Activated CD4-positive, alpha-beta T cell treated with anti-CD3 and anti-CD28 coated beads, Interleukin-2, Interleukin-6, amounts not matched to agents 100 ng/mL and 50 ng/mL, durations not matched to agents 16 hours and 8 hours (primary cell): Measurements from ENCODE around the gene MMP17.

Experiments
- DNase-seq: peaks from one replicate; pipeline ENCODE4 v3.0.0-alpha.2; 2020

MMP17 gene

GRCh38 chr12:131830914-131831571 is 2.9 kb downstream of the MMP17 start:
- DNase-seq, result no peak

GRCh38 chr12:131831635-131832041 is 3.4 kb downstream of the MMP17 start:
- no peak for DNase-seq

GRCh38 chr12:131832321-131833231 is 4.4 kb downstream of the MMP17 start:
- no peak for DNase-seq

GRCh38 chr12:131833288-131833895 is 5.2 kb downstream of the MMP17 start:
- no peak for DNase-seq

GRCh38 chr12:131833896-131834641 is 5.9 kb downstream of the MMP17 start:
- DNase-seq, result no peak

GRCh38 chr12:131834798-131835615 is 6.8 kb downstream of the MMP17 start:
- DNase-seq, result no peak

- no peak for DNase-seq
Measured at GRCh38 chr12:131835616-131836171, 7.5 kb downstream of the MMP17 start.

GRCh38 chr12:131836193-131836592 is 8.0 kb downstream of the MMP17 start:
- DNase-seq, result no peak

- no peak for DNase-seq
Measured at GRCh38 chr12:131836714-131837397, 8.7 kb downstream of the MMP17 start.

GRCh38 chr12:131840643-131841416 is 12.6 kb downstream of the MMP17 start:
- DNase-seq, result no peak

- DNase-seq, result no peak
Measured at GRCh38 chr12:131841547-131841946, 13.4 kb downstream of the MMP17 start.

GRCh38 chr12:131842169-131842568 is 14.0 kb downstream of the MMP17 start:
- DNase-seq, result no peak

- DNase-seq, result no peak
Measured at GRCh38 chr12:131843527-131843926, 15.3 kb downstream of the MMP17 start.

GRCh38 chr12:131844140-131844539 is 15.9 kb downstream of the MMP17 start:
- DNase-seq, result no peak

GRCh38 chr12:131844656-131845055 is 16.5 kb downstream of the MMP17 start:
- DNase-seq, result no peak

- DNase-seq, result no peak
Measured at GRCh38 chr12:131845121-131845520, 16.9 kb downstream of the MMP17 start.

- DNase-seq, result no peak
Measured at GRCh38 chr12:131847456-131847855, 19.3 kb downstream of the MMP17 start.

- no peak for DNase-seq
Measured at GRCh38 chr12:131848753-131849152, 20.6 kb downstream of the MMP17 start.

- DNase-seq, result no peak
Measured at GRCh38 chr12:131849700-131850553, 21.7 kb downstream of the MMP17 start.
